HCT116 (cell line): Measurements from ENCODE around the gene STARD7.

Experiments used
- CTCF ChIP-seq, 3 experiments: fragments of 200-600 bp in 1 of 3; sonication (generic) in 1 of 3; IDR thresholded peaks in 2 of 3; conservative IDR thresholded peaks in 1 of 3; 2 replicates each; pipeline ENCODE4 v1.5.1; 2012 to 2017; ENCODE audit warnings: low read depth in 2 of 3, low read length in 2 of 3, antibody characterized with exemption in 1 of 3, borderline replicate concordance in 1 of 3, control low read depth in 1 of 3, mild to moderate bottlenecking in 1 of 3, mixed read lengths in 1 of 3, mixed run types in 1 of 3, moderate library complexity in 1 of 3; ENCODE audit not compliant: insufficient read depth in 1 of 3
- EZH2phosphoT487 ChIP-seq: fragments of 200-600 bp; IDR thresholded peaks from 2 replicates; pipeline ENCODE4 v1.6.1; 2018; ENCODE audit warnings: antibody characterized with exemption, borderline replicate concordance
- RAD21 ChIP-seq: IDR thresholded peaks from 2 replicates; pipeline ENCODE4 v1.6.1; 2012; ENCODE audit warnings: low read depth, mild to moderate bottlenecking

GRCh38 chr2:96184188-96184587, 24.4 kb downstream of the STARD7 start:
- TF ChIP-seq RAD21: no peak
- no peak for TF ChIP-seq CTCF (IDR thresholded peaks at IDR 0.05 in 2 of 3, conservative IDR thresholded peaks at IDR 0.05 in 1 of 3; ENCODE audit: borderline replicate concordance in 1 of 3, insufficient read depth in 1 of 3, low read depth in 2 of 3, low read length in 2 of 3)
- TF ChIP-seq EZH2phosphoT487: no peak
